Astrocyte (in vitro differentiated cells and primary cell): ENCODE results near the gene CAVIN1. TPM values are rescaled to one million over a fixed set of nuclear protein-coding genes. Genes with fewer than 3 reads are reported as not detected.

Experiments
- DNase-seq: peaks from one replicate; pipeline ENCODE4 v3.0.0-alpha.2; 2010; ENCODE audit warnings: low read depth
- FAIRE-seq: peaks from 2 replicates; lab custom pipeline; 2011; peaks lifted over from hg19 to GRCh38; lab: Jason Lieb, UNC
- H2AFZ ChIP-seq: 2 replicates; pipeline ENCODE4 v1.6.0; 2012; ENCODE audit warnings: low read depth, low read length, inconsistent platforms
- H3K27ac ChIP-seq: 2 replicates; pipeline ENCODE4 v1.5.1; 2011; ENCODE audit warnings: low read depth, low read length, inconsistent platforms
- H3K27me3 ChIP-seq: 2 replicates; pipeline ENCODE4 v1.6.0; 2011; ENCODE audit warnings: low read length, inconsistent platforms; ENCODE audit not compliant: insufficient read depth
- H3K36me3 ChIP-seq: 2 replicates; pipeline ENCODE4 v1.5.1; 2011; ENCODE audit warnings: low read length, inconsistent platforms; ENCODE audit not compliant: insufficient read depth
- H3K4me1 ChIP-seq: 2 replicates; pipeline ENCODE4 v1.5.1; 2011; ENCODE audit warnings: low read length, inconsistent platforms; ENCODE audit not compliant: insufficient read depth
- H3K4me2 ChIP-seq: 2 replicates; pipeline ENCODE4 v1.6.0; 2012; ENCODE audit warnings: low read length, inconsistent platforms
- H3K4me3 ChIP-seq: 2 replicates; pipeline ENCODE4 v1.5.1; 2011; ENCODE audit warnings: low read depth, mild to moderate bottlenecking, low read length, inconsistent platforms; ENCODE audit not compliant: insufficient read depth
- H3K79me2 ChIP-seq: 2 replicates; pipeline ENCODE4 v1.6.0; 2012; ENCODE audit warnings: mild to moderate bottlenecking, low read length, inconsistent platforms; ENCODE audit not compliant: insufficient read depth
- H3K9ac ChIP-seq: 2 replicates; pipeline ENCODE4 v1.6.0; 2012; ENCODE audit warnings: mild to moderate bottlenecking, low read length, inconsistent platforms
- H3K9me3 ChIP-seq: 2 replicates; pipeline ENCODE4 v1.5.1; 2012; ENCODE audit warnings: low read depth, mild to moderate bottlenecking, low read length, inconsistent platforms; ENCODE audit not compliant: insufficient read depth
- H4K20me1 ChIP-seq: 2 replicates; pipeline ENCODE4 v1.6.0; 2012; ENCODE audit warnings: low read length, inconsistent platforms; ENCODE audit not compliant: insufficient read depth
- H3K27ac Mint-ChIP-seq: one replicate; pipeline ENCODE4 v1.8.0; 2021; ENCODE audit warnings: mild to moderate bottlenecking, mixed read lengths; ENCODE audit not compliant: unreplicated experiment
- H3K27me3 Mint-ChIP-seq: one replicate; pipeline ENCODE4 v1.8.0; 2021; ENCODE audit warnings: low read depth, mixed read lengths; ENCODE audit not compliant: unreplicated experiment
- H3K36me3 Mint-ChIP-seq: one replicate; pipeline ENCODE4 v1.8.0; 2021; ENCODE audit warnings: low read depth, mixed read lengths; ENCODE audit not compliant: unreplicated experiment
- H3K4me1 Mint-ChIP-seq: one replicate; pipeline ENCODE4 v1.8.0; 2021; ENCODE audit warnings: low read depth, mixed read lengths; ENCODE audit not compliant: unreplicated experiment
- H3K4me3 Mint-ChIP-seq: one replicate; pipeline ENCODE4 v1.8.0; 2021; ENCODE audit warnings: mild to moderate bottlenecking, moderate library complexity, mixed read lengths; ENCODE audit not compliant: unreplicated experiment
- H3K9me3 Mint-ChIP-seq: one replicate; pipeline ENCODE4 v1.8.0; 2021; ENCODE audit warnings: mild to moderate bottlenecking, mixed read lengths; ENCODE audit not compliant: unreplicated experiment
- CTCF ChIP-seq: IDR thresholded peaks from 2 replicates; pipeline ENCODE4 v1.5.1; 2011; ENCODE audit warnings: low read depth, mild to moderate bottlenecking, inconsistent platforms, low read length, moderate library complexity; ENCODE audit not compliant: insufficient read depth
- EZH2 ChIP-seq: IDR thresholded peaks from 2 replicates; pipeline ENCODE4 v1.6.1; 2012; ENCODE audit warnings: mild to moderate bottlenecking, low read length, inconsistent platforms; ENCODE audit not compliant: insufficient read depth
- total RNA-seq: library from RNA; stranded (reverse); gene quantifications from 2 replicates; pipeline ENCODE4 v1.2.1, GENCODE V29; 2021

CAVIN1 gene
- total RNA-seq, 1 donor from 2014 or later: 602 TPM

- Mint-ChIP-seq H3K4me3 (no peak overlapping the region), H3K9me3 (no peaks in the 10 kb centered on the region), H3K4me1 (peaks cover 43% of the 10 kb centered on the region), H3K27me3 (no peaks in the 10 kb centered on the region), H3K27ac (peak overlapping the region; percentile 75), H3K36me3 (peaks cover 7% of the 10 kb centered on the region)
- Histone ChIP-seq H3K4me2 (peak overlapping the region; percentile 60), H3K4me3 (no peak overlapping the region), H2AFZ (no peak overlapping the region), H3K9me3 (no peaks in the 10 kb centered on the region), H3K27me3 (no peaks in the 10 kb centered on the region), H3K9ac (no peak overlapping the region), H3K36me3 (peaks cover 10% of the 10 kb centered on the region), H3K4me1 (peaks cover 40% of the 10 kb centered on the region), H3K27ac (no peak overlapping the region), H3K79me2 (peaks cover 100% of the 10 kb centered on the region), H4K20me1 (peaks cover 98% of the 10 kb centered on the region)
- no peak for DNase-seq
- TF ChIP-seq CTCF (no peak), EZH2 (no peak)
- FAIRE-seq: no peak
Observed at GRCh38 chr17:42414704-42415409, 8.2 kb downstream of the CAVIN1 start.

DNA sequence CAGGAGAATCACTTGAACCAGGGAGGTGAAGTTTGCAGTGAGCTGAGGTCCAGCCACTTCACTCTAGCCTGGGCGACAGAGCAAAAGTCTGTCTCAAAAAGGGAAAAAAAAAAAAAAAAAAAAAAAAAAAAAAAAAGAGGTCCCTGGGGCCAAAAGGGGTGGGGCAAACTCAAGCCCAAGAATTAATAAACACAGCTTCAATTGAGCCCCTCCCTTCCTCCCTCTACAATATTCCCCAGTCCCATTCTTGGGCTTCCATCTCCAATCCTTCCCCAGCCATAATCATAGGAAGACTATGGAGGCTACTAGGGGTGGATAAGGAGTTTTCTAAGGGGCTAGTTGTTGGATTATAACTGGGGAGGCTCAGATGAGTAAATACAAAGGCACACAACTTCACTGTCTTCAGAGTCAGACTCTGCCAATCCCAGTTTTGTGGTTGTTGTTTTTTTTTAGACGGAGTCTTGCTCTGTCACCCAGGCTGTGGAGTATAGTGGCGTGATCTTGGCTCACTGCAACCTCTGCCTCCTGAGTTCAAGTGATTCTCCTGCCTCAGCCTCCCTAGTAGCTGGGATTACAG, 9.5 kb downstream of the CAVIN1 start:
- Mint-ChIP-seq H3K36me3 (peaks cover 8% of the 10 kb centered on the region), H3K4me1 (peaks cover 43% of the 10 kb centered on the region), H3K27me3 (no peaks in the 10 kb centered on the region), H3K9me3 (no peaks in the 10 kb centered on the region), H3K27ac (no peak overlapping the region), H3K4me3 (peak overlapping the region; percentile 34)
- Histone ChIP-seq H3K79me2 (peaks cover 98% of the 10 kb centered on the region), H4K20me1 (peaks cover 97% of the 10 kb centered on the region), H3K9ac (no peak overlapping the region), H3K4me1 (peaks cover 47% of the 10 kb centered on the region), H3K27me3 (no peaks in the 10 kb centered on the region), H3K36me3 (peaks cover 13% of the 10 kb centered on the region), H3K4me2 (no peak overlapping the region), H3K4me3 (no peak overlapping the region), H3K27ac (no peak overlapping the region), H2AFZ (no peak overlapping the region), H3K9me3 (no peaks in the 10 kb centered on the region)
- TF ChIP-seq CTCF: no peak
- TF ChIP-seq EZH2: no peak
- FAIRE-seq (no peak), DNase-seq (no peak)
